Fibroblast of pulmonary artery (primary cell): ENCODE data around the gene AKR1C8.
"Not testable (repeated sequence)": the region's sequence is repeated elsewhere in the genome, so short reads cannot be mapped to it uniquely, and the experiment has no call there.

Experiments
- DNase-seq: peaks from one replicate; pipeline ENCODE4 v3.0.0-alpha.2; 2010; ENCODE audit warnings: low read depth
- H3K4me3 ChIP-seq: replicated peaks from 2 replicates; pipeline ENCODE4 v1.5.1; 2011; ENCODE audit warnings: low read depth, mild to moderate bottlenecking, control low read depth, low read length, moderate library complexity
- CTCF ChIP-seq: IDR thresholded peaks from 2 replicates; pipeline ENCODE4 v1.5.1; 2011; ENCODE audit warnings: mild to moderate bottlenecking, control low read depth, low read length, inconsistent platforms; ENCODE audit errors: missing control alignments

The AKR1C8 gene

GRCh38 chr10:5194431-5194830, 9.5 kb upstream of the AKR1C8 start:
- no peak for TF ChIP-seq CTCF
- no peak overlapping the region for H3K4me3 ChIP-seq
- no peak for DNase-seq

- DNase-seq = peak; percentile 2
- H3K4me3 ChIP-seq = no peak overlapping the region
- TF ChIP-seq CTCF = no peak
Measured at GRCh38 chr10:5188358-5188757, 3.4 kb upstream of the AKR1C8 start.

- TF ChIP-seq CTCF = no peak
- H3K4me3 ChIP-seq = no peak overlapping the region
- DNase-seq = peak; percentile 38
Measured at GRCh38 chr10:5187867-5188266, 2.9 kb upstream of the AKR1C8 start.

GRCh38 chr10:5183923-5184322, 1.0 kb downstream of the AKR1C8 start:
- no peak overlapping the region for H3K4me3 ChIP-seq
- no peak for TF ChIP-seq CTCF
- DNase-seq = no peak

GRCh38 chr10:5180503-5180902, 4.4 kb downstream of the AKR1C8 start:
- H3K4me3 ChIP-seq, DNase-seq: not testable (repeated sequence)

GRCh38 chr10:5175581-5175980, 9.4 kb downstream of the AKR1C8 start:
- DNase-seq, H3K4me3 ChIP-seq: not testable (repeated sequence)

GRCh38 chr10:5168897-5169420, 16.0 kb downstream of the AKR1C8 start:
- DNase-seq = no peak
- no peak overlapping the region for H3K4me3 ChIP-seq
- TF ChIP-seq CTCF = no peak

- no peak overlapping the region for H3K4me3 ChIP-seq
- no peak for TF ChIP-seq CTCF
- DNase-seq = peak; percentile 14
Measured at GRCh38 chr10:5165738-5166137, 19.2 kb downstream of the AKR1C8 start.
